Calu3 (cell line): Measurements from ENCODE around the gene ETS1. TPM values are rescaled to one million over a fixed set of nuclear protein-coding genes. Genes with fewer than 3 reads are reported as not detected.

ENCODE experiments used
- BruUV-seq: library from RNA; stranded (reverse); fragments of 400-500 nt; replicated peaks from 2 replicates; lab custom pipeline; 2021; lab: Mats Ljungman, UMichigan
- CTCF ChIA-PET: fragments of 300-600 bp; sonication (Branson Sonifier 250); formaldehyde crosslinking; loops from one replicate; lab custom pipeline; 2022; ENCODE audit warnings: antibody characterized with exemption; lab: Charles Lee
- DNase-seq: peaks from one replicate; pipeline ENCODE4 v3.0.0; 2022
- H3K27ac Mint-ChIP-seq: one replicate; pipeline ENCODE4 v1.8.0; 2022; ENCODE audit warnings: mixed read lengths; ENCODE audit not compliant: unreplicated experiment
- H3K27me3 Mint-ChIP-seq: one replicate; pipeline ENCODE4 v1.8.0; 2022; ENCODE audit warnings: mixed read lengths; ENCODE audit not compliant: unreplicated experiment
- H3K36me3 Mint-ChIP-seq: one replicate; pipeline ENCODE4 v1.8.0; 2022; ENCODE audit warnings: mild to moderate bottlenecking, moderate library complexity, mixed read lengths; ENCODE audit not compliant: insufficient read depth, unreplicated experiment
- H3K4me1 Mint-ChIP-seq: one replicate; pipeline ENCODE4 v1.8.0; 2022; ENCODE audit warnings: mild to moderate bottlenecking, low read depth, mixed read lengths; ENCODE audit not compliant: unreplicated experiment
- H3K4me3 Mint-ChIP-seq: one replicate; pipeline ENCODE4 v1.8.0; 2022; ENCODE audit warnings: mild to moderate bottlenecking, low read depth, moderate library complexity, mixed read lengths; ENCODE audit not compliant: unreplicated experiment
- H3K9me3 Mint-ChIP-seq: one replicate; pipeline ENCODE4 v1.8.0; 2022; ENCODE audit warnings: low read depth, mixed read lengths; ENCODE audit not compliant: unreplicated experiment
- intact Hi-C: fragments of 100-400 bp; cut with micrococcal nuclease; formaldehyde crosslinking; loops from one replicate; pipeline ENCODE4 v1.10.0; 2022; ENCODE audit not compliant: unreplicated experiment
- total RNA-seq: library from RNA; stranded (reverse); gene quantifications from 2 replicates; pipeline ENCODE4 v1.2.3, GENCODE V29; 2022
- TF ChIP-seq, protein P1 (sequence below): fragments of 200-600 bp; IDR thresholded peaks from one replicate; pipeline ENCODE4 v1.8.0; 2022; ENCODE audit warnings: antibody characterized with exemption; ENCODE audit not compliant: unreplicated experiment

Gene ETS1
- total RNA-seq, 1 experiment from 2014 or later = 38.4 TPM

DNA sequence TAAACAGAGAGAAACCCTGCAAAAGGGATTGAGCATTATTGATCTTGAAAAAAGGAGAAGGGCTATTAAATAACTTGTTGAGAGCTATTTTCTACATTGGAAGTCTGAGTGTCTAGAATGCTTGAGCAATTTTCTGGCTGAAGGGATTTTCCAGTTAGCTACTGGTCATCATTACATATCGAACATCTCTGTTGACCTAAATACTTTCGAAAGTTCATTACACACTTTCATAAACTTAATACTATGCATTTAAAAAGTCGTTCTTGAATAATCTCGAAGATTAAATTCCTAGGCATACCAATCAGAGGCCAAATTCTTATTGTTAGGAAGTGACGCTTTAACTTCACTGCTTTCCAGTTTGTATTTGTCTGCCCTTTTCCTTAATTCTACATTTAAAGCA, 13.7 kb downstream of the ETS1 start:
- Mint-ChIP-seq H3K27ac (no peak overlapping the region), H3K27me3 (no peaks in the 10 kb centered on the region), H3K4me1 (no peaks in the 10 kb centered on the region), H3K4me3 (no peak overlapping the region), H3K9me3 (no peaks in the 10 kb centered on the region), H3K36me3 (no peaks in the 10 kb centered on the region)
- BruUV-seq = no TSS peak
- TF ChIP-seq, protein P1, sequence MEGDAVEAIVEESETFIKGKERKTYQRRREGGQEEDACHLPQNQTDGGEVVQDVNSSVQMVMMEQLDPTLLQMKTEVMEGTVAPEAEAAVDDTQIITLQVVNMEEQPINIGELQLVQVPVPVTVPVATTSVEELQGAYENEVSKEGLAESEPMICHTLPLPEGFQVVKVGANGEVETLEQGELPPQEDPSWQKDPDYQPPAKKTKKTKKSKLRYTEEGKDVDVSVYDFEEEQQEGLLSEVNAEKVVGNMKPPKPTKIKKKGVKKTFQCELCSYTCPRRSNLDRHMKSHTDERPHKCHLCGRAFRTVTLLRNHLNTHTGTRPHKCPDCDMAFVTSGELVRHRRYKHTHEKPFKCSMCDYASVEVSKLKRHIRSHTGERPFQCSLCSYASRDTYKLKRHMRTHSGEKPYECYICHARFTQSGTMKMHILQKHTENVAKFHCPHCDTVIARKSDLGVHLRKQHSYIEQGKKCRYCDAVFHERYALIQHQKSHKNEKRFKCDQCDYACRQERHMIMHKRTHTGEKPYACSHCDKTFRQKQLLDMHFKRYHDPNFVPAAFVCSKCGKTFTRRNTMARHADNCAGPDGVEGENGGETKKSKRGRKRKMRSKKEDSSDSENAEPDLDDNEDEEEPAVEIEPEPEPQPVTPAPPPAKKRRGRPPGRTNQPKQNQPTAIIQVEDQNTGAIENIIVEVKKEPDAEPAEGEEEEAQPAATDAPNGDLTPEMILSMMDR = no peak
- intact Hi-C loops = no loop called here
- CTCF ChIA-PET = no interaction called here
- no peak for DNase-seq

- H3K27me3 Mint-ChIP-seq = no peaks in the 10 kb centered on the region
- no peaks in the 10 kb centered on the region for H3K9me3 Mint-ChIP-seq
- TF ChIP-seq, protein P1 = no peak
- no peaks in the 10 kb centered on the region for H3K36me3 Mint-ChIP-seq
- no peak for DNase-seq
- BruUV-seq = no TSS peak
- intact Hi-C loops = no loop called here
- no peak overlapping the region for H3K4me3 Mint-ChIP-seq
- no peaks in the 10 kb centered on the region for H3K4me1 Mint-ChIP-seq
- CTCF ChIA-PET = no interaction called here
- H3K27ac Mint-ChIP-seq = no peak overlapping the region
These were observed 14.4 kb downstream of the ETS1 start for GRCh38 chr11:128572965-128573364.

- no peaks in the 10 kb centered on the region for H3K4me1 Mint-ChIP-seq
- no peaks in the 10 kb centered on the region for H3K9me3 Mint-ChIP-seq
- H3K27me3 Mint-ChIP-seq = no peaks in the 10 kb centered on the region
- no peaks in the 10 kb centered on the region for H3K36me3 Mint-ChIP-seq
- TF ChIP-seq, protein P1 = no peak
- intact Hi-C loops = no loop called here
- CTCF ChIA-PET = interaction anchor here (0.7 kb wide), 1 partner anchor 37 kb away, joined by 3 read pairs; no protein-coding TSS in a partner anchor
- no TSS peak for BruUV-seq
- DNase-seq = no peak
- no peak overlapping the region for H3K27ac Mint-ChIP-seq
- H3K4me3 Mint-ChIP-seq = no peak overlapping the region
These were observed 16.7 kb downstream of the ETS1 start for GRCh38 chr11:128570632-128571031.

GRCh38 chr11:128569291-128569690, 18.1 kb downstream of the ETS1 start:
- Mint-ChIP-seq H3K27me3 (no peaks in the 10 kb centered on the region), H3K36me3 (no peaks in the 10 kb centered on the region), H3K4me1 (no peaks in the 10 kb centered on the region), H3K9me3 (no peaks in the 10 kb centered on the region), H3K4me3 (no peak overlapping the region), H3K27ac (no peak overlapping the region)
- DNase-seq = no peak
- intact Hi-C loops = no loop called here
- CTCF ChIA-PET = no interaction called here
- TF ChIP-seq, protein P1 = no peak
- no TSS peak for BruUV-seq
